ENCODE measurements around the gene C9orf85. TPM values are rescaled to one million over a fixed set of nuclear protein-coding genes. Genes with fewer than 3 reads are reported as not detected.

Gene C9orf85
- total and polyA plus RNA-seq, 9 donors = 8.6 to 18.2 (median 11.5) TPM

DNA sequence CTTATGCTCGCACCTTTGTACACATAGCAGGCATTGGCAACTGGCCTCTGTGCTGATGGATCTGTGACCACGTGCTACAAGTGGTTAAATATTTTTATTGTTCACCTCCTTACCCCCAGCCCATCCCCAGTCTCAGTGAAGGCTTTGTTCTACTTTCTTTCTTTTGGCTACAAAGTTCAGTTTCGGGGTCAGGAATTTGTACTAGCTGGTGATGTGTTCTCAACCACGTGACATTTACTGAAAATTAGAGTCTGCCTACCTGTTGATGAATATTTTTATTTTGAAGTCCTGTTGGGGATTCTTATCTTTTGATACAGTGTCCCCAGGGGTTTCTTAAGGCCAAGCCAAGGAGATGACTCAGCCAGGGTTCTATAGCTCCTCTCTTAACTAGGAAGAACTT, 101.2 kb downstream of the C9orf85 start:
- no peak for DNase-seq
- TF ChIP-seq, protein P1, sequence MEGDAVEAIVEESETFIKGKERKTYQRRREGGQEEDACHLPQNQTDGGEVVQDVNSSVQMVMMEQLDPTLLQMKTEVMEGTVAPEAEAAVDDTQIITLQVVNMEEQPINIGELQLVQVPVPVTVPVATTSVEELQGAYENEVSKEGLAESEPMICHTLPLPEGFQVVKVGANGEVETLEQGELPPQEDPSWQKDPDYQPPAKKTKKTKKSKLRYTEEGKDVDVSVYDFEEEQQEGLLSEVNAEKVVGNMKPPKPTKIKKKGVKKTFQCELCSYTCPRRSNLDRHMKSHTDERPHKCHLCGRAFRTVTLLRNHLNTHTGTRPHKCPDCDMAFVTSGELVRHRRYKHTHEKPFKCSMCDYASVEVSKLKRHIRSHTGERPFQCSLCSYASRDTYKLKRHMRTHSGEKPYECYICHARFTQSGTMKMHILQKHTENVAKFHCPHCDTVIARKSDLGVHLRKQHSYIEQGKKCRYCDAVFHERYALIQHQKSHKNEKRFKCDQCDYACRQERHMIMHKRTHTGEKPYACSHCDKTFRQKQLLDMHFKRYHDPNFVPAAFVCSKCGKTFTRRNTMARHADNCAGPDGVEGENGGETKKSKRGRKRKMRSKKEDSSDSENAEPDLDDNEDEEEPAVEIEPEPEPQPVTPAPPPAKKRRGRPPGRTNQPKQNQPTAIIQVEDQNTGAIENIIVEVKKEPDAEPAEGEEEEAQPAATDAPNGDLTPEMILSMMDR (IDR thresholded peaks at IDR 0.05) = no peak
- TF ChIP-seq EP300 (IDR thresholded peaks at IDR 0.05) = no peak
- no peak for TF ChIP-seq POLR2A (IDR thresholded peaks at IDR 0.05)
- Histone ChIP-seq H3K4me1 (ENCODE audit: insufficient read depth) (no peaks in the 10 kb centered on the region), H3K36me3 (no peaks in the 10 kb centered on the region), H3K27me3 (no peaks in the 10 kb centered on the region), H3K4me3 (no peak overlapping the region), H3K9me3 (no peaks in the 10 kb centered on the region), H3K27ac (no peak overlapping the region)
- intact Hi-C loops (cut with DNase I) = loop anchor here in 1 of 4 donors (10.0 kb wide), 1 partner anchor 198 kb away; no protein-coding TSS in a partner anchor
- WGBS, 3 donors = 84 to 89% (median 86%) methylated on average over 4 of the region's 4 CpGs

DNA sequence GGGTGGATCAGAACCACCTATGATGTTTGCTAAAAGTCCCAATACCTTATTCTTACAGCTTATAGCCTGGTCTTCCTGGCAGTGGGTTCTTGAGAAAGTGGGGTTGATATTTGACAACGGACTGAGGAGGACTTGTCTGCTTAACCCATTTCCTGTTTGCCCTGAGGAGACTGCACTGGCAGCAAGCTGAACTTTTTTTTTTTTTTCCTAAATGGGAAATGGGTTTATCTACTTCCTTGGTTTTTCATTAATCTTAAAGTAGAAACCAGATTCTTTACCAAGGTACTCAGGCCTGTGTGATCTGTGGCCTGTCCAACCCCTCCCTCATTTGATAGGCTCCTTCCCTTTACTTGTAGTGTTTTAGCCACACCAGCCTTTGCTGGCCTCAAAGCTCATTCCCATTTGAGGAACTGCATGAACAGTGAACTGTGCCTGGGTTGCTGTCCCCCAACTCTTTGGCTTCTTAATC, 101.9 kb downstream of the C9orf85 start:
- no peaks in the 10 kb centered on the region for H3K4me1 ChIP-seq (ENCODE audit: insufficient read depth)
- no peaks in the 10 kb centered on the region for H3K9me3 ChIP-seq
- TF ChIP-seq EP300 (IDR thresholded peaks at IDR 0.05) (no peak), POLR2A (IDR thresholded peaks at IDR 0.05) (no peak)
- no peaks in the 10 kb centered on the region for H3K36me3 ChIP-seq
- WGBS, 3 donors = 0 to 55% (median 39%) methylated on average over 1 of the region's 1 CpG
- no peak for DNase-seq
- intact Hi-C loops (cut with DNase I) = loop anchor here in 1 of 4 donors (10.0 kb wide), 1 partner anchor 199 kb away; no protein-coding TSS in a partner anchor
- no peaks in the 10 kb centered on the region for H3K27me3 ChIP-seq
- H3K4me3 ChIP-seq = no peak overlapping the region
- H3K27ac ChIP-seq = no peak overlapping the region

DNA sequence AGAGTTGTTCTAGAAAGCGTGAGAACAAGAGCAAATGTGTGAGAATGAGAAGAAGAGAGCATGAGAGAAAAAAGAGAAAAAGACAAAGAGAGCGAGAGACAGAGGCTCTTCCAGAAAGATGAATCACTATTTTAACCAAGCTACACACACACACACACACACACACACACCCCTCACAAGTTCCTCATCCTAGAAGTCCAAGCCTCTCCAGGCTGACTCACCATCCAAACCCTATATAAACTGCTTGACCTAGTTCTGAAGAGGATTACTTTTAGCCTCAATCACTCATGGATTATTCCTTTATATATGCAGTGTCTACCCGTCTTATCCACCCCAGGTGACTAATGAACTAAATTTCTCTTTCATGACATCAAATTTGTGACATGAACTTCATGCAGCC, 111.4 kb downstream of the C9orf85 start:
- no peak overlapping the region for H3K4me3 ChIP-seq
- no peaks in the 10 kb centered on the region for H3K36me3 ChIP-seq
- no peak overlapping the region for H3K27ac ChIP-seq
- intact Hi-C loops (cut with DNase I) = loop anchor here in 1 of 4 donors (10.0 kb wide), 1 partner anchor 218 kb away; no protein-coding TSS in a partner anchor
- no peak for DNase-seq
- WGBS, 3 donors = 73 to 80% (median 80%) methylated on average over 3 of the region's 3 CpGs
- H3K4me1 ChIP-seq (ENCODE audit: insufficient read depth) = no peaks in the 10 kb centered on the region
- H3K9me3 ChIP-seq = no peaks in the 10 kb centered on the region
- no peaks in the 10 kb centered on the region for H3K27me3 ChIP-seq
- TF ChIP-seq POLR2A (IDR thresholded peaks at IDR 0.05) = no peak
- TF ChIP-seq, protein P1 (IDR thresholded peaks at IDR 0.05) = no peak
- no peak for TF ChIP-seq EP300 (IDR thresholded peaks at IDR 0.05)

Small RNAs within 50 kb of the gene (small RNA-seq; reads per million reads assigned to genes)
- gene HSPB1P1 (not detected), gene RF00019 (not detected)

Other genes with a start within 250 kb of the C9orf85 start
- gene CEMIP2, start 143.1 kb upstream of the C9orf85 start, total RNA-seq = 10 to 100 TPM in 5 of 7 donors, 1 to 10 TPM in 2; 7.6 to 91.3 (median 11.2) TPM
- gene CEMIP2, start 143.1 kb upstream of the C9orf85 start, polyA plus RNA-seq = 10 to 100 TPM in 1 of 2 donors, 1 to 10 TPM in 1; 6.3 to 11.0 TPM
- 10 to 100 TPM; 11.4 to 17.8 (median 14.8) TPM for gene ABHD17B, start 446 bp upstream of the C9orf85 start, total RNA-seq
- gene ABHD17B, start 446 bp upstream of the C9orf85 start, polyA plus RNA-seq = 10 to 100 TPM in 1 of 2 donors, 1 to 10 TPM in 1; 9.8 to 16.3 TPM
- not detected for gene C9orf57, start 149.0 kb downstream of the C9orf85 start, total RNA-seq
- not detected for gene C9orf57, start 149.0 kb downstream of the C9orf85 start, polyA plus RNA-seq
- gene GDA, start 237.8 kb downstream of the C9orf85 start, total RNA-seq = 10 to 100 TPM in 1 of 7 donors, 1 to 10 TPM in 2, under 1 TPM in 3, not detected in 1; 0.08 to 26.7 (median 1.1) TPM
- under 1 TPM in 1 of 2 donors, not detected in 1; 0.02 TPM for gene GDA, start 237.8 kb downstream of the C9orf85 start, polyA plus RNA-seq